ENCODE results near the gene TSR2.

TSR2 gene

GRCh38 chrX:54439960-54440871, at the start of gene TSR2:
TSR2 (plus strand) TSS chrX:54440404; CDS start chrX:54440422, 18 bp downstream.
- DNase-seq, result peak; percentile 91

- DNase-seq, result no peak
Observed at GRCh38 chrX:54397113-54397512, 43.1 kb upstream of the TSR2 start.

GRCh38 chrX:54407266-54407665, 32.9 kb upstream of the TSR2 start:
- no peak for DNase-seq

GRCh38 chrX:54411732-54412131, 28.5 kb upstream of the TSR2 start:
- DNase-seq, result no peak

- DNase-seq, result peak; percentile 61
Observed at GRCh38 chrX:54413753-54414152, 26.5 kb upstream of the TSR2 start.

- DNase-seq, result peak; percentile 42
Observed at GRCh38 chrX:54415534-54416350, 24.5 kb upstream of the TSR2 start.

- no peak for DNase-seq
Observed at GRCh38 chrX:54416965-54417364, 23.2 kb upstream of the TSR2 start.

GRCh38 chrX:54419559-54420302, 20.5 kb upstream of the TSR2 start:
- peak; percentile 70 for DNase-seq

GRCh38 chrX:54422168-54422567, 18.0 kb upstream of the TSR2 start:
- no peak for DNase-seq

GRCh38 chrX:54423161-54423888, 16.9 kb upstream of the TSR2 start:
- peak; percentile 44 for DNase-seq

- no peak for DNase-seq
Observed at GRCh38 chrX:54427837-54428424, 12.3 kb upstream of the TSR2 start.

GRCh38 chrX:54430519-54430918, 9.7 kb upstream of the TSR2 start:
- DNase-seq, result no peak

- no peak for DNase-seq
Observed at GRCh38 chrX:54435121-54435520, 5.1 kb upstream of the TSR2 start.

- no peak for DNase-seq
Observed at GRCh38 chrX:54442790-54443189, 2.6 kb downstream of the TSR2 start.

- DNase-seq, result no peak
Observed at GRCh38 chrX:54444752-54445151, 4.5 kb downstream of the TSR2 start.

GRCh38 chrX:54446084-54446483, 5.9 kb downstream of the TSR2 start:
- DNase-seq, result no peak

GRCh38 chrX:54447461-54447860, 7.3 kb downstream of the TSR2 start:
- peak; percentile 42 for DNase-seq

GRCh38 chrX:54449929-54450328, 9.7 kb downstream of the TSR2 start:
- DNase-seq, result no peak

- DNase-seq, result peak; percentile 25
Observed at GRCh38 chrX:54452920-54453319, 12.7 kb downstream of the TSR2 start.

GRCh38 chrX:54470054-54470760, 30.0 kb downstream of the TSR2 start:
- no peak for DNase-seq

Measured in hematopoietic multipotent progenitor cell treated with erythropoietin and hydrocortisone succinate and interleukin-3 and kit ligand, for 6 days (in vitro differentiated cells).